H7 (cell line): ENCODE measurements around the gene PBLD. TPM values are rescaled to one million over a fixed set of nuclear protein-coding genes. Genes with fewer than 3 reads are reported as not detected.
"Not testable (repeated sequence)": the region's sequence is repeated elsewhere in the genome, so short reads cannot be mapped to it uniquely, and the experiment has no call there.

Experiments
- DNase-seq: peaks from one replicate; pipeline ENCODE4 v3.0.0; 2012
- H3K27me3 ChIP-seq: 2 replicates; pipeline ENCODE4 v1.6.0; 2011; ENCODE audit warnings: mild to moderate bottlenecking, low read length; ENCODE audit not compliant: control insufficient read depth, insufficient read depth
- H3K36me3 ChIP-seq: replicated peaks from 2 replicates; pipeline ENCODE4 v1.5.1; 2011; ENCODE audit warnings: low read length; ENCODE audit not compliant: control insufficient read depth, insufficient read depth
- H3K4me3 ChIP-seq: 2 replicates; pipeline ENCODE4 v1.5.1; 2011; ENCODE audit warnings: low read depth, mild to moderate bottlenecking, control low read depth, low read length, moderate library complexity; ENCODE audit not compliant: insufficient read depth
- total RNA-seq: library from RNA; depleted of rRNA; stranded (reverse); fragments of >200 nt; shearing (Covaris generic); gene quantifications from 2 replicates; pipeline ENCODE4 v1.2.3, GENCODE V29; 2014

Gene PBLD
- total RNA-seq, 1 experiment from 2014 or later = 1.4 TPM

- Histone ChIP-seq H3K27me3 (no peaks in the 10 kb centered on the region), H3K4me3 (no peak overlapping the region), H3K36me3 (no peaks in the 10 kb centered on the region)
- no peak for DNase-seq
Observed at GRCh38 chr10:68310531-68310930, 22.2 kb downstream of the PBLD start.

DNA sequence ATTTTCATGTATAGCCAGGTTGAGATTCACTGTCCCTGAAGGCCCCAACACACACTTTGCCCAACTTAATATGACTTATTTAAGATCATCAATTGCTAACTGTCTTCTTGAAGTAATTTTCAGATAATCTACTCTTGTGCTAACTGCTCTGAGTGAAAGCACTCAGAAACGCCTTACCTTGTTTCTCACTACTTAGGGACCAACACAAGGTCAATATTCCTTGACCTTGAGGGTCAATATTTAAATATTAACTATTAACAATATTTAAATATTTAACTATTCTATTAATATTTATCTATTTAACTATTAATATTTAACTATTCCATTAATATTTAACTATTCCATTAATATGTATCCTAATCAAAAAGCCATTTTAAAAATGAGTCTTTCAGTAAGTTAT, 26.9 kb downstream of the PBLD start:
- no peaks in the 10 kb centered on the region for H3K27me3 ChIP-seq
- no peaks in the 10 kb centered on the region for H3K36me3 ChIP-seq
- no peak for DNase-seq
- H3K4me3 ChIP-seq = no peak overlapping the region

GRCh38 chr10:68303849-68304412, 28.8 kb downstream of the PBLD start:
- no peak for DNase-seq
- H3K36me3 ChIP-seq = no peaks in the 10 kb centered on the region
- no peak overlapping the region for H3K4me3 ChIP-seq
- H3K27me3 ChIP-seq = no peaks in the 10 kb centered on the region

- DNase-seq = no peak
- no peaks in the 10 kb centered on the region for H3K36me3 ChIP-seq
- no peak overlapping the region for H3K4me3 ChIP-seq
- no peaks in the 10 kb centered on the region for H3K27me3 ChIP-seq
Observed at GRCh38 chr10:68302871-68303270, 29.9 kb downstream of the PBLD start.

DNA sequence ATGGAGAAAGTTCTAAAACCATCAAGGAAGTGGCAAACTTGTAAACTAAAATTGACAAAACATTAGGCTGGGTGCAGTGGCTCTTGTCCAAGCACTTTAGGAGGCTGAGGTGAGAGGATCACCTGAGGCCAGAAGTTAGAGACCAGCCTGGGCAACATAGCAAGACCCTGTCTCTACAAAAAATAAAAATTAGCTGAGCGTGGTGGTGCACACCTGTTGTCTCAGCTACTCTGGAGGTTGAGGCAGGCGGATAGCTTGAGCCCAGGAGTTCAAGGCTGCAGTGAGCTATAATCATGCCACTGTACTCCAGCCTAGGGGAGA, 30.3 kb downstream of the PBLD start:
- DNase-seq = no peak
- no peaks in the 10 kb centered on the region for H3K27me3 ChIP-seq
- no peaks in the 10 kb centered on the region for H3K36me3 ChIP-seq
- H3K4me3 ChIP-seq = no peak overlapping the region

DNA sequence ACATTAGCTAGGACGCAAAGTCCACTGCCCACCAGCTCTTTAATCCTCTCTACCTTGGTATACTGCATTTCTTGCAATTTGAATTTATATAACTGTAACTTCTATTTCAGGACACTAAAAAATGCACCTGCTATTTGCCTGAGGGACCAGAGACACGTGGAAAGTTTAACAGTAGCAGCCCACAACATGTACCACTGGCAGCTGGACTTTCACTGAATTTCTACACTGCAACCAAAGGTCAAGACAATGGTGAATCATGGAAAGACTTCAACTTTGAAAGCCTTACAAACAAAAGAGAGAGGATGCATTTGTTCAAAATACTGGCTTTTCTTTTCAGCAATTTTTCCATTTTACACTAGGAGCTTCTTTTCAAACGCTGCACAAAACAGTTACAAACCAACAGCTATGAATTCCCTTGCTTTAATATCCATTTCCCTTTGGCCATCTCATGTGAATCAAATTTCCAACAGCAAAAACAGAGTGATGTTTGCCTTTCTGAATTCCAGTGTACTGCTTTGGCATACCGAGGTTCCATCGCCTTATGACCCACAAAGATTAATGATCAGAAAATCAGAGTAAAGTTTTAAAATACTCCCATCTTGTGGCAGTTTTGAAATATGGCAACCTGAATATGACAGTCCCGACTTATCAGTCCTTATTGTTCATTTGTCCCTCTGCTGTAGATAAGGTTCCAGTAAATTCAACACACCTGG, 30.8 kb downstream of the PBLD start:
- Histone ChIP-seq H3K4me3 (no peak overlapping the region), H3K36me3 (no peaks in the 10 kb centered on the region), H3K27me3 (no peaks in the 10 kb centered on the region)
- DNase-seq = peak; percentile 32

DNA sequence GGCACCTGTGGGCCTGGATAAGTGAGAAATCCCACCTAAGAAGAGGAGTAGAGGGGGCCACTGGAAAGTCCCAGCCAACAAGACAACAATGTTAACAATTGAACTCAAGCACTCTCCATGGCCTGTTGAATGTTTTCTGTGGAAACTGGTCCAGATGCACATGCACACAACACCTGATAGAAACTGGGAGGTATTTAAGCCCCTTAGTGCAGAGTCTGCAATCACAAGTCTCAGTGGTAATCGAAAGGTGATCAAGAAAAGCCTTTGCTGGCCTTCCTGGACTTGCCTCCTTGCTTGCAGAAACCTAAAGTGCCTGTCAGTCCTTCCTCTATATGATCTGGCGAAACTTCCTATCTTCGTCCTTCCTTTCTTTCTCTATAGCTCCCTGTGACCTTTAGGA, 31.4 kb downstream of the PBLD start:
- no peak for DNase-seq
- Histone ChIP-seq H3K4me3 (no peak overlapping the region), H3K36me3 (no peaks in the 10 kb centered on the region), H3K27me3 (no peaks in the 10 kb centered on the region)

- H3K36me3 ChIP-seq = no peaks in the 10 kb centered on the region
- no peaks in the 10 kb centered on the region for H3K27me3 ChIP-seq
- DNase-seq = no peak
- no peak overlapping the region for H3K4me3 ChIP-seq
Observed at GRCh38 chr10:68296843-68297663, 35.7 kb downstream of the PBLD start.

DNA sequence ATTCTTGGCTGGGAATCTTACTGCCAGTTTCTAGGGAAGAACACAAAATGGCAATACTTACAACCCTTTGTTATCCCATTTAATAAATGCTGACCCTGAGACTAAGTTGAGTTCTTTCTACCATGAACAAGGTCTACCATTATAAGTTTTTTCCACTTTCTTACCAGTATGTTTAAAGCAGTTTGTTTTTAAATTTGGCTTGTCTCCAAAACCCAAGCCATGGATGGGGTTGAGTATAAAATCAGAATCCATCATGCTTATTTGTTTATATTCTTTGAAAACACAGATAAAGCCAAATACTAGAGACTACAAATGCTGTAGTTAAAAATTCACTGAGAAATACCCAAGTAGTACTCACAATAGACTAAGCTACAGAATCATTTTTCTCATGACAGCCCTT, 42.0 kb downstream of the PBLD start:
- Histone ChIP-seq H3K4me3 (no peak overlapping the region), H3K36me3 (no peaks in the 10 kb centered on the region), H3K27me3 (no peaks in the 10 kb centered on the region)
- no peak for DNase-seq

DNA sequence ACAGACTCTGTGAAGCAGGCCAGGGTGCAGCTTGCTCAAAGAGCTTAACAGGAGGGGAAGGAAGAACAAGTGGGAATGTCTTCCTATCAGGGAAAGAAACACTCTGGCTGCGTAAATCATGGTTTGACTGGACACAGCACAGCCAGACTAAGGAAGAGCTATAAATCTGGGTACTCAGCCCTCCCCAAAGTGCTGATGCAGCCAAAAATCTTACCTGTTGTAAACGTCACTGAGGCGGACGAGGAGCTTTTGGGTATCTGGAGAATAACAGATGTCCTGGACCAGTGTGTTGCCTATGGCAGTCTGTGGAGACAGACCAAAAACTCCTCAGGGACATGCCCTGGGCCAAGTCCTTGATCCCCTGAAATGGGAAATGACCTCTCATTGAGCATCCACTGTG, 44.0 kb downstream of the PBLD start:
- H3K4me3 ChIP-seq = no peak overlapping the region
- no peak for DNase-seq
- no peaks in the 10 kb centered on the region for H3K36me3 ChIP-seq
- no peaks in the 10 kb centered on the region for H3K27me3 ChIP-seq

DNA sequence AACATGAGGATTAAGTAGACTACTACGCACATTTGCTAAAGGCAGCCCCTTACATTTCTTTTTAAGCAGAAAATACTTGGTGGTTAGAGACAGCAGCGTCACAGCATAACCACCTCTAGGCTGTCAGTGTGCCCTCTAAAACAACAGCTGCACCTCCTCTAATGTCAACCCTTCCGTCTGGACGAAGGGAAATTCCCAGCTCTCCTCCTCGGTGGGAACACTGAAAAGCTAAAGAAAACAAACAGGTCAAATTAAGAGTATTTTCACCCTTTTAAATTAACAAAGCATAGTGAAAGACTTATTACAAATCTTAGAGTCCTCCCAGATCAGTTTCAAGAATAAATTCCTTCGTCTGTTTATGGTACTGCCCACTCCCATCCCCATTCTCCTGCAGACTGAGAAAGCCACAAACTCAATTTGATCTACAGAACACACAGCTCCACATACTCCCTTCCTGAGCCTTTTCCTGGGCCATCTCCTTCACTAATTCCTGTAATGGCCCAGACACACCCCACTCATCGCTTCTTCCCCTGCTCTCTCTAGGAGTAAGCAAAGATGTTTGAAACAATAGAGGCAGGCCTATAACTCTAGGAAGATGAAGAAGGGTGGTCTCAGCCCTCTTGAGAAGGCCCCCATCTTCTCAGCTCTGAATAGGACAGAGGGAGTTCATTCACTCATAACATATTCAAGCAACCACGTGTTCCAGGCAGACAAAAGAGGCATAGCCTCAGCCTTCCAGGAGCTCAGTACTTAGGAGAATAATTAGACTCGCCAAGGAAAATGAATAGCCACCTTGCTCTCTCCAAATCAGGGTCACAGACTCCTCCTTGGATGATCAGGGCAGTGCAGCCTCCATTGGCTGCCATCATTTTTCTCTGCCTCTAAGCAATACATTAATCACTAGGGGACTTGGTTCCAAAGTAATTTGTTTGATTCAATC, 48.4 kb downstream of the PBLD start:
- Histone ChIP-seq H3K4me3 (no peak overlapping the region), H3K36me3 (no peaks in the 10 kb centered on the region), H3K27me3 (no peaks in the 10 kb centered on the region)
- DNase-seq = no peak

- no peak for DNase-seq
- H3K4me3 ChIP-seq = no peak overlapping the region
- H3K27me3 ChIP-seq = no peaks in the 10 kb centered on the region
- H3K36me3 ChIP-seq = no peaks in the 10 kb centered on the region
Observed at GRCh38 chr10:68280758-68281157, 52.0 kb downstream of the PBLD start.

GRCh38 chr10:68278906-68279753, 53.6 kb downstream of the PBLD start:
- not testable (repeated sequence) for H3K27me3 ChIP-seq, H3K36me3 ChIP-seq, DNase-seq, H3K4me3 ChIP-seq

DNA sequence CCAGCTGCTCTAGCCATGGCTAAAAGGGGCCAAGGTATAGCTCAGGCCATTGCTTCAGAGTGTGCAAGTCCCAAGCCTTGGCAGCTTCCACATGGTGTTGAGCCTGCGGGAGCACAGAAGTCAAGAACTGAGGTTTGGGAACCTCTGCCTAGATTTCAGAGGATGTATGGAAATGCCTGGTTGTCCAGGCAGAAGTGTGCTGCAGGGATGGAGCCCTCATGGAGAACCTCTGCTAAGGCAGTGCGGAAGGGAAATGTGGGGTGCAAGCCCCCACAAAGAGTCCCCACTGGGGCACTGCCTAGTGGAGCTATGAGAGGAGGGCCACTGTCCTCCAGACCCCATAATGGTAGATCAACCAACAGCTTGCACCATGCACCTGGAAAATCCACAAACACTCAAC, 54.9 kb downstream of the PBLD start:
- H3K27me3 ChIP-seq, H3K4me3 ChIP-seq, H3K36me3 ChIP-seq, DNase-seq: not testable (repeated sequence)
